Activated T-cell treated with anti-CD3 and anti-CD28 coated beads for 48 hours (primary cell): ENCODE measurements around the gene VEZF1.

ENCODE experiments used
- DNase-seq: peaks from one replicate; pipeline ENCODE4 v3.0.0-alpha.2; 2020; ENCODE audit warnings: low read depth

The VEZF1 gene

GRCh38 chr17:57949649-57950048, 38.4 kb downstream of the VEZF1 start:
- DNase-seq: no peak

GRCh38 chr17:57948555-57949420, 39.3 kb downstream of the VEZF1 start:
- DNase-seq: no peak

GRCh38 chr17:57948169-57948554, 39.9 kb downstream of the VEZF1 start:
- DNase-seq: no peak

- DNase-seq: no peak
Observed at GRCh38 chr17:57947369-57947768, 40.7 kb downstream of the VEZF1 start.

- DNase-seq: no peak
Observed at GRCh38 chr17:57946798-57947358, 41.2 kb downstream of the VEZF1 start.

- no peak for DNase-seq
Observed at GRCh38 chr17:57945996-57946797, 41.9 kb downstream of the VEZF1 start.

GRCh38 chr17:57944908-57945307, 43.1 kb downstream of the VEZF1 start:
- no peak for DNase-seq

- no peak for DNase-seq
Observed at GRCh38 chr17:57943645-57944044, 44.4 kb downstream of the VEZF1 start.

GRCh38 chr17:57943140-57943539, 44.9 kb downstream of the VEZF1 start:
- no peak for DNase-seq

GRCh38 chr17:57941384-57942370, 46.4 kb downstream of the VEZF1 start:
- no peak for DNase-seq

GRCh38 chr17:57940653-57941329, 47.3 kb downstream of the VEZF1 start:
- no peak for DNase-seq

- no peak for DNase-seq
Observed at GRCh38 chr17:57940231-57940630, 47.8 kb downstream of the VEZF1 start.

- no peak for DNase-seq
Observed at GRCh38 chr17:57939797-57940196, 48.3 kb downstream of the VEZF1 start.

GRCh38 chr17:57938061-57938502, 50.0 kb downstream of the VEZF1 start:
- DNase-seq: no peak

GRCh38 chr17:57937492-57937891, 50.6 kb downstream of the VEZF1 start:
- DNase-seq: no peak

GRCh38 chr17:57935833-57936807, 51.9 kb downstream of the VEZF1 start:
- DNase-seq: no peak

- DNase-seq: no peak
Observed at GRCh38 chr17:57931488-57932137, 56.4 kb downstream of the VEZF1 start.

- no peak for DNase-seq
Observed at GRCh38 chr17:57930239-57930638, 57.8 kb downstream of the VEZF1 start.

- DNase-seq: no peak
Observed at GRCh38 chr17:57929386-57929785, 58.7 kb downstream of the VEZF1 start.
